NCI-H2227 treated with DMSO at 0.1 percent for 48 hours (cell line): ENCODE data around the gene ALX4.

Source experiments
- DNase-seq: peaks from one replicate; lab custom pipeline; 2025; lab: John Stamatoyannopoulos, UW

ALX4 gene

DNA sequence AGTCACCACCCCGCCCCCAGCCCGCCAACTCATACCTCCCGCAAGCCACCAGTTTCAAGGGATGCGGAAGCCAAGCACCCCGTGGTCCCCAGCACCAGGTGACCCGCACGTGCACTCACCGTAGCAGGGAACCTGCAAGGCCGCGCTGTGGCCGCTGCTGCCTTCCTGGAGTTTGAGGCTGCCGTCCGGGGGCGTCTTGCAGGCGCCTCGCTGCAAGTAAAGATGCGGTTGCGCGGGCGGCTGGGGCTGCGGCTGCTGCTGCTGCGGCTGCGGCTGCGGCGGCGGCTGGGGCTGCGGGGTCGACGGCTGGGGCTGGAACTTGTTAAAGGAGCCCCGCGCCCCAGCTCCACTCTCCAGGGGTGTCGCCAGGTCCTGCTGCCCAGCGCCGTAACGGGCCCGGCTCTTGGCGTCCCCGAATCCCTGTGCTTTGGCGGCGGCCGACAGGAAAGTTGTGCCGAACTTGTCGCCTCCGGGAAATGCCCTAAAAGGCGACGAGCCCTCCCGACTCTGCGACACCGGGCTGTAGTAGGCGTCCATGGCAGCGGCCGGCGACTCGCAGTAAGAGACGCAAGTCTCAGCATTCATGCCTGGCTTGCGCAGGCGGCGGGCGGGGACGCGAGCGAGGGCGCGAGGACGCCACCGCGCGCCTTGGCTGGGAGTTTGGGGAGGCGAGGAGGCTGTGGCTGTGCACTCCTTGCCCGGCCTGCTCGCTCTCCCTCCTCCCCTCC lies at the start of gene ALX4:
Gene ALX4, minus strand, starts transcription at position 662 of the 728 bp plus-strand sequence. Its CDS starts 77 bp downstream, at position 585.
- DNase-seq = peak; percentile 14

DNA sequence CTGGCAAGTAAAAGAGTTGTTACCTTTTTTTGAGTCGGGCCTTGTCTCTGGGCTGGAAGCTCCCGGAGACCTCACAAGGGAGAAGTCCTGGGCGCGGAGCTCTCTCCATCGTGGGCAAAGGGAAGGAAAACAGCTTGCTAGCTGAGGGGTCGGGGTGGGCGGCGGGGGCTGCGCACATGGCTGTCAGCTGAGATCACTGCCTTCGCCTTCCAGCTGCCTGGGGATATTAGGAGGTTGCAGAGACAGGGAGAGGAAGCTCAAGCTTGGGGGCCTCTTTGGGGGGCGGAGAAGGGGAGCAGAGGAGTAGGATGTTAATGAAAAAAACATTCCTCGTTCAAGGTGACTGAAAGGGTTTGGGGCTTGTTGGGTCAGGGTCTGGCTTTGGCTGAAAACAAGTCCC lies 49.2 kb upstream of the ALX4 start:
- no peak for DNase-seq

DNA sequence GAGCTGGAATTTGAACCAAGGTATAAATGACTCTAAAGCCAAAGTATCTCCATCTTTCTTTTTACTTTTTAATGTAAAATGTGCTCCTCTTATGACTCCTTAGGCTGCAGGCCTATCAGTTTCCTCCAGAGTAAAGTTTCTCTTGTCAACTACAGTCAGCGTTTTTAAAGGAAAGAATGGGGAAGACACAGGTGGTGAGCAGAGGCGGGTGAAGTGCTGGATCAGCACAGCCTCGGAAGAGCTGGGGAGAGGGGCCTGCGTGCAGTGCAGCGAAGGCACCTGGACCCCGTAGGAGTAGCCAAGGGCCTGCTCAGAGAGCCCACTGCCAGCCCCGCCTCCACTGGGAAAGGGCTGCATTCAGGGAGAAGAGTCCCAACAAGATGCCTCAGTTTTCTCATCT lies 48.8 kb upstream of the ALX4 start:
- no peak for DNase-seq

DNA sequence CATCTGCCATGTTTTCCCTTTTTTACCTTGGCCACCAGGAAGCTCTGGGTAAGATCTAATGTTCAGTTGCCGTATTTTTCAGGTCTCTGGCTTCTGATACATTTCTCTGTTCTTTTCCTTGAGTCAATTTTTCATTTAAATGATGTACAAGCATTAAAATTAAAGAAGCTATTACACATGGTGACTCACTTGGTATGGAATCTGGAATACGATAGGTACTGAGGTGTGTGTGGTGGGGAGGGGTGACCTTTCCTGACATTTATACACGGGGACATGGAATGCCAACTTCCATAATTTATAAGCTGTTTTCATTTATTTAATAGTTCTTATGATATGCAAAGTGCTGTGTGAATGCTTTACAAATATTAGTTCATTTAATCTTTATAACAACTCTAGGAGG lies 47.8 kb upstream of the ALX4 start:
- no peak for DNase-seq

DNA sequence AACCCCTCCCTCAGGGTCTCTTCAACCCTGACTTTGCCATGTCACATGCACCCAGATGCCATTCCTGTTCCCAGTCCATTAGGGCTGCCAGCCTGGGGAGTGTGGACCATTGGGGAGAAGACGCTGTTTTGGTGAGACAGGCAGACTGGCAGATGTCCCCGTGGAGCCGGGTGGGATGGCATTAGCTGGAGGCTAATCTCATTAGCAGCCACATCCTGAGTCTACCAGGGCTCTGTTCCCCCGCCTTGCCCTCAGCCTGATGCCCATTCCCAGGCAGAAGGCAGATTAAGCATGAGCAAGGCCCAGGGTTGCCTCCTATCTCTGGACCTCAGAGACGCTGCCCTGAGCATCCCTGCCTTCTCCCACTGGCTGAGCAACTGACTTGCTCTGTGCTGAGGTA lies 46.4 kb upstream of the ALX4 start:
- DNase-seq = no peak

DNA sequence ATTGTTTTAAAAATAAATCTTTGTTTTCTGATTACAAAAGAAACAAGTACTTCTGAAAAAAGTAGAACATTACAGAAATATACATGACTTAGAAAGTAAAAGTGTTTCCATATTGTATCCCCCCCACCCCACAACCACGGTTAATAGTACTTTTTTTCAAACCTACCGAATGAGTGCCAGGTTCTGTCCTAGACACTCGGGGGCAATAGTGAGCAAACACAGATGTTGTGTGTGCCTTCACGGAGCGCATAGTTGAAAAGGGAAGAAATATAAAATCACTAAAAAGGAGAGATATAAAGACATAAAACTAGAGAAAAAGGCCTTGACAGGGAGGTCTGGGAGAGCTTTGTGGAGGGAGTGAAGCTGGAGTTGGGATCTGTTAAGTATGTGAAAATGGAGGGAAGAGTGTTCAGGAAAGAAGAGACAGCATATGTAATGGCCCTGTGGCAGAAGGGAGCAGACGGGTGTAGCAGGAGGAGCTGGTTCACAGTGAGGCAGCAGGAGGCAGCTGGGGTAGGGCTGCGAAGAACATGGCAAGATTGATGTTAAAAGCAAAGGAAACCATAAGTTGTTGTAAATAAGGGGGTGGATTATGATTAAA lies 42.1 kb upstream of the ALX4 start:
- no peak for DNase-seq

DNA sequence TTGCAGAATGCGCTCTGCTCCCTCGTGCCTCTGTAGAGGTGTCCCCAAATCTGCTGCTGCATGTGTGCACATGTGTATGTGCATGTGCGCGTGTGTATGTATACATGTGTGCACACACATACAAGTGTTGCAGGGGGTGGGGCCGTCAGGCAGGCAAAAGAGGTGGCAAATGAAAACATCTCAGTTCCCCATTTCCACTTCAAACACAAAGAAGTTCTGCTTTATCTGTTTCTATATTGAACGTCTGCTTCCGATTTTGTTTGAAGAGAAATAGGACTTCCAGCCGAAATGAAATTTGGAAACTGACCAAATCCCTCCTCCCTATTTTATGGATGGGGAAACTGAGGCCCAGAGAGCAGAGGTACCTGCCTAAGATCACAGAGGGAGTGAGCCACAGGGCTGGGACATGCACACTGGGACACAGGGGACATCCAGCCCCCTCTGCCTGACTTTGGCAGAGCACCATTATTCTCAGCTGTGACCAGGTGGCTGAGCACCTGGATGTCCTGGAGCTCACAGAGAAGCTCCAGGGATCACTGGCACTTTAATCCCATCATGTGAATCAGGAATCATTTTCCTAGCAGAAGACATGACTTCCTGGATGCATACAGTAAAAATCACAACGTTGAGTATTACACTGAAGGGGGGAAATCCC lies 41.2 kb upstream of the ALX4 start:
- DNase-seq = no peak

DNA sequence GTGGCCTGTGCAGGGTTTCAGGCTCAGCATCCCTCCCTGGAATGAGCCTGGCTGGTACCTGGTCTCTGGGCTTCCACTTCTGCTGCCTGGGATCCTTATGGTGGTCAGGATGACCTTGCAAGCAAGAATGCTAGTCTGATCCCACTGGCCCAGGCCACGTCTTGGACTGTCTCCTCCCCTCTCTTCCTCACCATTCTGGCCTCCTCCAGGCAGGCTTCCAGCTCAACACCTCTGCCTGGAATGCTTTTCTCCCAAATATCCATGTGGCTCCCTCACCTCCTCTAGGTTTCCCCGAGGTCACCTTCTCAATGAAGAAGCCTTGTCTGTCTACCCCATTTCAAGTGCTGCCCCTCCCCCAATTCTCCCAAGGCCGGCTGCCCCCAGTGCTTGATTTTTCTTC lies 39.4 kb upstream of the ALX4 start:
- no peak for DNase-seq

DNA sequence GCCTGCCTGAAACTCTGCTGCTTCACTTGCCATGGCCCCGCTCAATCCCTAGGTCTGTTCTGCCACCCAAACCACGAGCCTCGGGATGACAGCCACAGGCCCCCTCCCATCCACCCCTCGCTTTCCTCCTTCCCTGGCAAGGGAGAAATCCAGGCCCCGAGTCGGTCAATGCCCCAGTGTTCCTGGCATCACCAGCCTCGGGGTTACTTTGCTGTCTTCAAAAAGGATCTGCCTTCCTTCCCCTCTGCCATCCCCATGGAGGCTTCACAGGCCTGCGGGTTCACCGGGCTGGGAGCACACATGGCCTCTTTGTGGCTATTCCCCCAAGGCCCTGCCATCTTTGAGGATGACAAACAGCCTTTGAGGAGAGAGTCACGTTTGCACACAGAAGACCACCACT lies 38.8 kb upstream of the ALX4 start:
- no peak for DNase-seq

DNA sequence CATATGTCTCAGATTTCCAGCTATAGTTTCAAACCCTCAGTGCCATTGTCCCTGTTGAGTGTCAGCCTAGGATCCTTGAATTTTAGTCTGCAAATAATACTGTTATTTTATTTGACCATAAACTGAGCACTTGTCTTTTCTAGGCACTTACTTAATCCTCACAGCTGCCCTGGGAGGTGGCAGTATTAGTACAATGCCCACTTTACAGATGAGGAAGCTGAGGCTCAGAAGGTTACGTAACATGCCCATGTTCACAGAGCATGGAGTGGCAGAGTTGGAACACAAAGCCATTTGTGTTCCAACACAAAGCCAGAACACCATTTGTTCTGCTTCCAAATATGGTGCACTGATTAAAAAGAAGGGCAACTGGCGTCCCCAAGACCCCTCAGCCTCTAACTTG lies 38.2 kb upstream of the ALX4 start:
- DNase-seq = no peak

DNA sequence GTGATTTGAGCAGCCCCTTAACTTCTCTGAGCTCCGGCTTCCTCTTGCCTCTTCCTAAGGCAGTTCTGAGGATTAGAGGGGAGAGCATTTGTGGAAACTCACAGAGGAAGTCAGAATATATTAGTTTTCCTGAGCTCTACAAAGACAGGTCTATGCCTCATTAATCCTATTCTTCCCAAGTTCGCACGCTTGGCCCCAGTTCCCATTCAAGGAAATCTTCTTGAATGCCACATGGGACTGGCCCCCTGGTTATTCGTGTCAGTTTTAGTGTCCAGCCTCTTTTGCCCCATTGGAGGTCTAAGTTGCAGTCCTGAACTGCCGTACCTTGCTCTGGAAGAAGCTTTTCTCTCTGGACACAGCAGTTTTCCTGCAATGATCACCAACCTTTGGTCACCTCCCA lies 37.6 kb upstream of the ALX4 start:
- DNase-seq = no peak

DNA sequence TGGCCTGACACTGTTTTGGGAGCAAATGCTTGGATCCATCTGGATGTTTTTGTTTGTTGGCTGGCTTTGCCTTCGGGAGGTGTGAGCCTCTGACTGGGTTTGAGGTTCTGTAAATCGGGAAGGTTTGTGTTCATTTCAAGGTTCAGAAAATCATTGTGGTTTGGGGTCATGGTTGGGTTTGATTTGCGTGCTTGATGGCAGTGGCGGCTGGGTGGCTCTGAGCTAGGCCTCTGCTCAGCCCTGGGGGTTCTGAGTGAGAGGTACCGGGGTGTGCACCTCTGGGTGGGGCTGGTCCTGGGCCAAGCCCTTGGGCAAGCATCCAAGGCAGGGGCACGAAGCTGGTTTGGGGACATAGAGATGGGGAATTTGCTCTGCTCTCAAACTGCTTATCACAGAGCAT lies 37.0 kb upstream of the ALX4 start:
- DNase-seq = no peak

DNA sequence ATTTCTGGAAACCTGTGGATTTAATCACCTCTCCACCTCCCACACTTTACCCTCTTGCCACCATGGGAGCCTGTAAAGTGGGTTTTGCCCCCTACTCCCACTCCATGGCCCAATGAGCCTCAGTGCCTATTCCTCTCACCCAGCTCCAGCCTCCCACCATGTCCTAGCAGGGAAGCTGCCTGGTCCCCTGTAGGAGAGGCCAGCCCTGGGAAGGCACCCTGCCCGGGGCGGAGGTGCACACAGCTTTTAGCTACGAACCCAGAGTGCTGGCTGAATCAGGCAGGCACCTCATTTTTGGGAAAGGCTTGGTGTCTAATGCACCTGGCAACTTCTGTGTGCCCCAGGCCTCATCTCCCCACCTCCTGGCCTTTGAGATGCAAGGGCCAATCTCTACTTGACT lies 35.8 kb upstream of the ALX4 start:
- DNase-seq = no peak

DNA sequence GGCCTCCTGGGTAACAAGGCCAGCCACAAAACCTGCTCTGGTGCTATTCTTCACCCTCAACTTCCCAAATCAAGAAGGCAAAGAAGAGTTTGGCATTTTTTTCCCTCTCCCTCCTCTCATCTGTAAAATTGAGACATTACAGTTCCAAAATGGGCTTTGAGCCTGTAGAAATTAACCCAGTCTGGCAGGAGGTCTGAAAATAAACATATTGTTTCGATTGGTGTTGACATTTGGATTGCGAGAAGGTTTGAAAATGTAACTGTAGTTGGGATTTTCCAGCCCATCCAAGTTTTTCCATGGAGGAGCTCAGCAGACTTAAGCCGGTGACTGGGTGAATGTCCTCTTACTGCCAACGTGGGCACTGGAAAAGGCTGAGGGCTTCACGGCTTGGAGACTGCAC lies 35.0 kb upstream of the ALX4 start:
- DNase-seq = no peak

DNA sequence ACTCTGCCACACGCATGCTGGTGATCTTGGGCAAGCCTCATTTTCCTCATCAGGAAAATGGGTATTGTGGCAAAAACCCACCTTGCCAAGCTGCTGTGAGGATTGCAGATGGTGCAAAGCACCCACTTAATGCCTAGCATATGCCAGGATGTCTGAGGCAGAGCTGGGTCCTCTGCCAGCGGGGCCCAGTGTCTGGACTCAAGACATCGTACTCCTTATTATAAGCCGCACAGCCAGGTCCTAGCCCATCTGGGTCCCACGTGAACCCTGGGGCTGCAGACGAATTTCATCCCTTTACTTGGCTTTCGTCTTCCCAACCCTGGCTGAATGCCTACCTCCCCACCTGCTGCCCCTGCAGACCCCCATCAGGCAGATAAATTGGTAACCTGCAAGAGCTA lies 34.5 kb upstream of the ALX4 start:
- DNase-seq = no peak

DNA sequence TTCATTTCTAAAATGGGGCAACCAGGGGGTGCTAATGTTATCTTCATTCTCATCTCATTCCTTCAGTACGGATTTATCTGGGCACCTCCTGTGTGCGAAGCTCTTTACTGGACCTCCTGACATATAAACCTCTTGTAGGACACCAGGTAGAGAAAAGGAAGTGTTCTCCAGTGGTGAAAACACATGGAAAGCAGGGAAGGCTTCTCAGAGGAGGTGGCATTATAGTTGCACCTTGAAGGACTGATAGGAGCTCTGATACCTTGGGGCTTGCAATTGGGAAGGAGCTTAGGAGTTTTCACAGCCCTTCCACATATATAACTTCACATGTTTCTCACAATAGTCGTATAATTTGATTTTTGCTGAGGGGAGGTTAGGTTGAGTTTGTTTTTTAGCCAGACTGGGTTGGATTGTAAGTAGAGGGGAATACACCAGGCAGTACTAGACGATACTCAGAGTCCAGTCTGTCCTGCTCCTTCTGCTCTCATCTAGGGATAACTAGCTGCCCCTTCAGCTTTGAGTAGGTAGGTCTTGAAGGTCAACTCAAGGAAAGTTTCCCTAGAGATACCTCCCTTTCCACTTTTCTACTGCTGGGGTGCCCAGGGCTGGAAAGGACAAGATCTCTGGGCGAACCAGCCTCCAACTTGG lies 34.0 kb upstream of the ALX4 start:
- DNase-seq = no peak

DNA sequence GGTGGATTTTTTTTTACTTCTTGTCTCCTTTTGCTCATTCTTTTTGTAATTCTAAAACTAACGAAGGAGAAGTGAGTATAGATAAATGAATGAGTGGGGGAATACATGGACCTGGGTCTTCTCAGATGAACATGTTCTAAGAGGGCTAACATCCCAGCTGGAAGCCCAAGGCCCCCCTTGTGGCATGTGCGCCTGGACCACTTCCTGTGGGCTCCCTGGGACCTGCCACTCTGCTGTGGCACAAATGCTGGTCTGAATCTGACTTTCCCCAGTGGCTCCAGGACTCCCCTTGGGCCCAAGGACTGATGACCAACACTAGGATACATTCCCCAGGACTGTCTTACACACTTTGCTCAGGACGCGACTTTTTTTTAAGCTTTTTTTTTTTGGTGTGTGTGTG lies 32.7 kb upstream of the ALX4 start:
- no peak for DNase-seq

DNA sequence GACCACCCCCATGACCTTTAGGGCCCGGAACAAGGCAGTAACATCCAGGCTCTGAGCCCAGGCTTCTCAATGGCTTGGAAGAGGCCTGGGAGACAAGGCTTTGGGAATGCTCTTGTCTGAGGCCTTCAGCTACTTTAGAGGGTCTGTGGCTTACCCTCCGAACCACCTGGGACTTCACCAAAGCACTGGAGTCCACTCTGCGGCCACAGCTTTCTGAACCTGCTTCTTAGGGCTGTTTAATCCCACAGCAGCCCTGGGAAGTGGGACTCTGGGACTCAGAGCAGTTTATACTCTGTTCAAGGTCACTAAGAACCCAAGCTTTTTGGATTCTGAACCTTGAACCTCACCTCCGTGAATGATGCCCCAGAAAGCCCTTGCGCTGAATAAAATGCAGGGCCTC lies 30.7 kb upstream of the ALX4 start:
- DNase-seq = no peak

DNA sequence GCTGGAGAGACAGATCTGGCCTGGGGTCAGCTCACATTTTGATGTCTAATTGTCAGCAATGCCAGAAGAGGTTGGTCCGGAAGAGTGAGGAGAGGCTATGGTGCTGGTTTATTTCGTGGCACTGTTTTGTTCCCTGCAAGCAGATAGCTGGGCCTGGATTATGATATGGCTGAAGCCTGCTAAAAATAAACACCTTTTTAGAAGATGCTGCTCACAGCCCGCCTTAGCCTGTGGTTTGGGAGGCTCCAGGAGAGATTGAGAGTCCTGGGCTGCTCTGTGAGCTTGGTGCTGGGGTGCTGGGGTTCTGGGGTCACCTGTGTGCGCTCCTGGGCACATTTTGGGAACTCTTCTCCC lies 29.6 kb upstream of the ALX4 start:
- DNase-seq = no peak

DNA sequence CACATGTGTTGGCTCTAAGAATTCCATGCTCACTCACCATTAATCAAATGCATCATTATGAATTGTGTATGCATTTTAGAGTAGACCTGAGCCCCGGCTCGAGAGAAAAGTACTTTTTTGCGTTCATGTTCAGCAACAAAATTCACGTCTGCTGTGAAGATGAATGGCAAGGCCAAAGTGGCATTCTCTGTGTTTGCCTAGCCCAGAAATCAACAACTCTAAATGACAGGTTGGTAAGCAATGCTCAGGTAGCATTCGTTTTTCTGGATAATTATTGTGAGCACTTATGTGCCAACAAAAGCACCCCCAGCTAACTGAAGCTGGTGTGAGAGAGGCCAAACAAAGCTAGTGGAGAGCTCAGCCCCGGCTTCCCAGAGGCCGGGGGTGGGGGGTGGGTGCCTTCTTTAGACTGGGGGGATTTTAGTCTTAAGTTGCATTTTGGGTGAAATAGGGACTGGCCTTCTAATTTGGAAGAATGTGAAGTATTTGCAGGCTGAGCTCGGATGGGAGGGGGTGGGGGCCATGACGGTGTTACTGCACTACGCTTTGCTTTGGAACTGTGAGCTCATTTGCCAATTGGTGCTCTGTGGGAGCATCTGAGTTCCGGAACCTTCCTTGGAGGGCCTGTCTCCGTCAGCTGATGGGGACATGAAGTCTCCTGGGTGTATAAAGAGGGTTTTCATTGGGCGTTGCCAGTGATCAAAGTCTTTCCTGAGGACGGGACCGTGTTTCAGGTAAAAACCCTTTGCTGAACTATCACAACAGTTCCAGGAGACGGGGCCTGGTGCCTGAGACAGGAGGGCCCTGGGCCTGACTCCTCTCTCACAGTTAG lies 29.0 kb upstream of the ALX4 start:
- peak; percentile 18 for DNase-seq

DNA sequence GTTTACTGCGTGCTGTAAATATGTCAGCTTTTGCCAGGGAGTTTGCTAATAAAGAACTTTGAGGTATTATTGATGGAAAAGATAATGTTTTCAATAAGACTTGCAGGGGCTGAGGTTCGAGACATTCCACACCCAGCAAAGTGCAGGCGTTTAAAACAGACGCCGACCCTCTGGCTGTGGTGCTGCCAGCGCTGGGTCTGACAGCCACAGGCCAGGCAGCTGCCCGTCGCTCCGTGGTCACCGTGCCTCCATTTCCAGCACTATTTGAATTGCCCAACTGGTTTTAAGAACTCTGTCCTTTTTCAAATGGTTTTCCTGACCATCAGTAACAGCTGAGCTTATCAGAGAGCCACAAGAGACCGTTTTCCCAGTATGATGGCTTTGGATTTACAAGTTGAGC lies 28.1 kb upstream of the ALX4 start:
- no peak for DNase-seq

DNA sequence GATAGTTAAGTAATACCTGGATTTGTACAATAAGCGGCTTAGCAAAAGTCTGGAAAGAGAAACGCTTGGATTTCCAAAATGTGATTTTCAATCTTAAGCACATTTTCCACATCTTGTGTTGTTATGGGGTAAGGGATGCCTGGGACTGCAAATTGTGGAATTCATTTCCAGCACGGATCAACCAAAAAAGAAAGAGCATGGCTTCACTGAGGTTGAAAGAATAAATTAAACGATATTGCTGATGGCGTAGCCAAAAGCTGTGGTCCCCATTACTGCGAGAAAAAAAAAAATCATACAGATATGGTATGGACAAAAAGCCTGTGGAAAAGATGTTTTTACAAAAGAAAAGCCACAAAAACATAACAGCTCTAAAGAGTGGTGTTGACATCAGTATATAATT lies 26.0 kb upstream of the ALX4 start:
- no peak for DNase-seq
